HCT116 (cell line): ENCODE results near the gene CD84. TPM values are rescaled to one million over a fixed set of nuclear protein-coding genes. Genes with fewer than 3 reads are reported as not detected.
"Not testable (repeated sequence)": the region's sequence is repeated elsewhere in the genome, so short reads cannot be mapped to it uniquely, and the experiment has no call there.

Experiments
- ATAC-seq: fragments of 200-7000 bp; cut with Tn5 transposase; 2 replicates; pipeline ENCODE4 v1.9.1; 2020; ENCODE audit warnings: mild to moderate bottlenecking, moderate library complexity
- BruUV-seq: library from RNA; stranded (reverse); fragments of 400-500 nt; replicated peaks from 2 replicates; lab custom pipeline; 2021; lab: Mats Ljungman, UMichigan
- CTCF ChIA-PET: fragments of 300-600 bp; sonication (Branson Sonifier 250); formaldehyde crosslinking; loops from one replicate; lab custom pipeline; 2021; ENCODE audit warnings: antibody characterized with exemption; lab: Charles Lee
- POLR2A ChIA-PET: fragments of 300-600, 350-600 bp; sonication (Branson Sonifier 250); formaldehyde crosslinking; loops from one replicate; lab custom pipeline; 2021; ENCODE audit warnings: antibody characterized with exemption; lab: Charles Lee
- RAD21 ChIA-PET, 2 experiments: fragments of 300-600 bp; sonication (Branson Sonifier 250); formaldehyde crosslinking; loops; one replicate each; lab custom pipeline; 2023; ENCODE audit warnings: low total read pairs in 2 of 2; ENCODE audit not compliant: uncharacterized antibody in 2 of 2, unreplicated experiment in 2 of 2, low non-redundant PET in 1 of 2; lab: Charles Lee
- DNase-seq: peaks from one replicate; pipeline ENCODE4 v3.0.0-alpha.2; 2010; ENCODE audit warnings: low read depth, low spot score
- H2AFZ ChIP-seq: fragments of 200-600 bp; shearing (Covaris generic), sonication (generic); 2 replicates; pipeline ENCODE4 v1.6.1; 2017; ENCODE audit warnings: low read depth, mixed run types, mixed read lengths, antibody characterized with exemption, low read length; ENCODE audit not compliant: poor library complexity, severe bottlenecking
- H3K27ac ChIP-seq: 2 replicates; pipeline ENCODE4 v1.5.1; 2012; ENCODE audit warnings: low read depth, low read length
- H3K27me3 ChIP-seq: fragments of 200-600 bp; sonication (generic); 2 replicates; pipeline ENCODE4 v1.6.1; 2016; ENCODE audit warnings: mixed run types, low read length, mixed read lengths; ENCODE audit not compliant: insufficient read depth
- H3K36me3 ChIP-seq, 2 experiments: fragments of 200-500 bp in 1 of 2; fragments of 200-600 bp in 1 of 2; sonication (Bioruptor generic) in 1 of 2; sonication (generic) in 1 of 2; 2 replicates each; pipeline versions ENCODE4 v1.5.1 to v1.6.1; 2014 to 2016; ENCODE audit warnings: low read length in 2 of 2, inconsistent platforms in 1 of 2, mixed read lengths in 1 of 2, mixed run types in 1 of 2; ENCODE audit not compliant: insufficient read depth in 2 of 2, control insufficient read depth in 1 of 2
- H3K4me1 ChIP-seq, 2 experiments: fragments of 200-600 bp in 1 of 2; sonication (generic) in 1 of 2; 2 replicates each; pipeline versions ENCODE4 v1.5.1 to v1.6.1; 2012 to 2017; ENCODE audit warnings: low read length in 2 of 2, inconsistent platforms in 1 of 2, mild to moderate bottlenecking in 1 of 2, mixed read lengths in 1 of 2, mixed run types in 1 of 2, moderate library complexity in 1 of 2; ENCODE audit not compliant: insufficient read depth in 2 of 2, control insufficient read depth in 1 of 2
- H3K4me2 ChIP-seq: fragments of 200-600 bp; sonication (generic); 2 replicates; pipeline ENCODE4 v1.6.1; 2017; ENCODE audit warnings: mixed run types, low read length, mixed read lengths
- H3K4me3 ChIP-seq, 2 experiments: fragments of 200-600 bp in 1 of 2; sonication (generic) in 1 of 2; replicated peaks in 1 of 2; 2 replicates each; pipeline ENCODE4 v1.5.1; 2011 to 2016; ENCODE audit warnings: low read length in 2 of 2, control low read depth in 1 of 2, low read depth in 1 of 2, mild to moderate bottlenecking in 1 of 2, mixed read lengths in 1 of 2, mixed run types in 1 of 2
- H3K79me2 ChIP-seq: fragments of 200-600 bp; sonication (generic); 2 replicates; pipeline ENCODE4 v1.6.1; 2017; ENCODE audit warnings: mild to moderate bottlenecking, mixed run types, low read length, moderate library complexity, mixed read lengths; ENCODE audit not compliant: insufficient read depth
- H3K9ac ChIP-seq: fragments of 200-600 bp; sonication (generic); 2 replicates; pipeline ENCODE4 v1.6.1; 2016; ENCODE audit warnings: low read length, mixed read lengths
- H3K9me2 ChIP-seq: fragments of 200-600 bp; sonication (generic), shearing (Covaris generic); 2 replicates; pipeline ENCODE4 v1.6.1; 2017; ENCODE audit warnings: mixed run types, mild to moderate bottlenecking, moderate library complexity; ENCODE audit not compliant: insufficient read depth
- H3K9me3 ChIP-seq, 2 experiments: fragments of 200-500 bp in 1 of 2; fragments of 200-600 bp in 1 of 2; sonication (Bioruptor generic) in 1 of 2; sonication (generic) in 1 of 2; 2 replicates each; pipeline ENCODE4 v1.6.1; 2014 to 2017; ENCODE audit warnings: low read length in 2 of 2, mixed read lengths in 2 of 2, inconsistent platforms in 1 of 2, low read depth in 1 of 2, mild to moderate bottlenecking in 1 of 2, mixed run types in 1 of 2, moderate library complexity in 1 of 2; ENCODE audit not compliant: control insufficient read depth in 1 of 2, insufficient read depth in 1 of 2
- H4K20me1 ChIP-seq: fragments of 200-600 bp; sonication (generic), shearing (Covaris generic); 2 replicates; pipeline ENCODE4 v1.6.1; 2017; ENCODE audit warnings: mixed run types, mild to moderate bottlenecking, moderate library complexity; ENCODE audit not compliant: insufficient read depth
- EZH2phosphoT487 ChIP-seq: fragments of 200-600 bp; IDR thresholded peaks from 2 replicates; pipeline ENCODE4 v1.6.1; 2018; ENCODE audit warnings: antibody characterized with exemption, borderline replicate concordance
- intact Hi-C: fragments of 100-400 bp; cut with micrococcal nuclease; formaldehyde crosslinking; loops from 2 replicates; pipeline ENCODE4 v1.10.0; 2022
- total RNA-seq: library from RNA; stranded (reverse); gene quantifications from one replicate; pipeline ENCODE4 v1.2.1, GENCODE V29; 2021; ENCODE audit not compliant: unreplicated experiment
- TF ChIP-seq, protein P1 (sequence below), 3 experiments: fragments of 200-600 bp in 1 of 3; sonication (generic) in 1 of 3; IDR thresholded peaks in 2 of 3; conservative IDR thresholded peaks in 1 of 3; 2 replicates each; pipeline ENCODE4 v1.5.1; 2012 to 2017; ENCODE audit warnings: low read depth in 2 of 3, low read length in 2 of 3, antibody characterized with exemption in 1 of 3, borderline replicate concordance in 1 of 3, control low read depth in 1 of 3, mild to moderate bottlenecking in 1 of 3, mixed read lengths in 1 of 3, mixed run types in 1 of 3, moderate library complexity in 1 of 3; ENCODE audit not compliant: insufficient read depth in 1 of 3

CD84 gene
- total RNA-seq, 1 experiment from 2014 or later = 0.02 TPM

DNA sequence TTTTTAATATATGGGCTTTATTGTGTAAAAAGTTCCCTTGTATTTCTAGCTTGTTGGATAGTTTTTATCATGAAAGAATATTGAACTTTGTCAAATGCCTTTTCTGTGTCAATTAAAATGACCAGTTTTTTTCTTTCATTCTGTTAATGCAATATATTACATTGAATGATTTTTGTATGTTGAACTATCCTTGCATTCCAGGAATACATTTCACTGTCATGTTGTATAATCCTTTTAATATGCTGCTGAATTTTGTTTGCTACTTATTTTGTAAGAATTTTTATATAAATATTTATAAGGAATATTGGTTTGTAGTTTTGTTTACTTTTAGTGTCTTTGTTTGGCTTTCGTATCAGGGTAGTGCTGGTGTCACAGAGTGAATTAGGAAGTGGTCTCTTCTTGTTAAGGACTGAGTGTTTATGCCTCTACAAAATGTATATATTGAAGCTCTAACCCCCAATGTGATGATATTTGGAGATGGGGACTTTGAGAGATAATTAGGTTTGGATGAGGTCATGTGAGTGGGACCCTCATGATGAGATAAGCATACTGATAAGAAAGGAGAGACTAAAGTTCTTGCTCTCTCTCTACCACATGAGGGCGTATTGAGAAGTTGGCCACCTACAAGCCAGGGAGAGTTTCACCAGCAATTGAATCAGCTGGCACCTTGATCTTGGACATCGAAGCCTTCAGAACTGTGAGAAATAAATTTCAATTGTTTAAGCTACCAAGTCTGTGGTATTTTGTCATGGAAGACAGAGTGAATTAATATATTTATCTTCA is 44.3 kb downstream of the CD84 start:
- DNase-seq = no peak
- no peaks in the 10 kb centered on the region for H4K20me1 ChIP-seq
- no peak overlapping the region for H3K4me2 ChIP-seq
- H3K9ac ChIP-seq = no peak overlapping the region
- H3K4me1 ChIP-seq = no peaks in the 10 kb centered on the region
- ChIA-PET POLR2A (no interaction called here), CTCF (no interaction called here), RAD21 (no interaction called here)
- no peak overlapping the region for H2AFZ ChIP-seq
- intact Hi-C loops = no loop called here
- BruUV-seq = no TSS peak
- H3K27ac ChIP-seq = no peak overlapping the region
- no peak overlapping the region for H3K4me3 ChIP-seq
- H3K27me3 ChIP-seq = no peaks in the 10 kb centered on the region
- no peaks in the 10 kb centered on the region for H3K9me3 ChIP-seq
- 0 out of 2 replicates have a peak, but pooled peaks have one; percentile 42 for ATAC-seq
- H3K36me3 ChIP-seq = no peaks in the 10 kb centered on the region
- H3K79me2 ChIP-seq = no peaks in the 10 kb centered on the region
- no peak for TF ChIP-seq EZH2phosphoT487
- TF ChIP-seq, protein P1, sequence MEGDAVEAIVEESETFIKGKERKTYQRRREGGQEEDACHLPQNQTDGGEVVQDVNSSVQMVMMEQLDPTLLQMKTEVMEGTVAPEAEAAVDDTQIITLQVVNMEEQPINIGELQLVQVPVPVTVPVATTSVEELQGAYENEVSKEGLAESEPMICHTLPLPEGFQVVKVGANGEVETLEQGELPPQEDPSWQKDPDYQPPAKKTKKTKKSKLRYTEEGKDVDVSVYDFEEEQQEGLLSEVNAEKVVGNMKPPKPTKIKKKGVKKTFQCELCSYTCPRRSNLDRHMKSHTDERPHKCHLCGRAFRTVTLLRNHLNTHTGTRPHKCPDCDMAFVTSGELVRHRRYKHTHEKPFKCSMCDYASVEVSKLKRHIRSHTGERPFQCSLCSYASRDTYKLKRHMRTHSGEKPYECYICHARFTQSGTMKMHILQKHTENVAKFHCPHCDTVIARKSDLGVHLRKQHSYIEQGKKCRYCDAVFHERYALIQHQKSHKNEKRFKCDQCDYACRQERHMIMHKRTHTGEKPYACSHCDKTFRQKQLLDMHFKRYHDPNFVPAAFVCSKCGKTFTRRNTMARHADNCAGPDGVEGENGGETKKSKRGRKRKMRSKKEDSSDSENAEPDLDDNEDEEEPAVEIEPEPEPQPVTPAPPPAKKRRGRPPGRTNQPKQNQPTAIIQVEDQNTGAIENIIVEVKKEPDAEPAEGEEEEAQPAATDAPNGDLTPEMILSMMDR (IDR thresholded peaks at IDR 0.05 in 2 of 3, conservative IDR thresholded peaks at IDR 0.05 in 1 of 3; ENCODE audit: borderline replicate concordance in 1 of 3, insufficient read depth in 1 of 3, low read depth in 2 of 3, low read length in 2 of 3) = peak in 2 of 3 experiments; percentile 26 to 30; a peak in 3 of 6 replicates
- H3K9me2 ChIP-seq = no peaks in the 10 kb centered on the region

DNA sequence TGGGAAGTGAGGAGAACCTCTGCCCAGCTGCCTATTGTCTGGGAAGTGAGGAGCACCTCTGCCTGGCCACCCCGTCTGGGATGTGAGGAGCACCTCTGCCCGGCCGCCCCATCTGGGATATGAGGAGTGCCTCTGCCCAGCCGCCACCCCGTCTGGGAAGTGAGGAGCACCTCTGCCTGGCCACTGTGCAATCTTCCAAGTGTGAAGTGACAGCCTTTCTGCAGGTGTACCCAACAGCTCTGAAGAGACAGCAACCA is 46.8 kb downstream of the CD84 start:
- BruUV-seq, H3K4me2 ChIP-seq, intact Hi-C loops, H3K9me3 ChIP-seq, H3K9me2 ChIP-seq, H3K36me3 ChIP-seq, H3K4me3 ChIP-seq, H3K27me3 ChIP-seq, H4K20me1 ChIP-seq, H3K79me2 ChIP-seq, H2AFZ ChIP-seq, ATAC-seq, RAD21 ChIA-PET, H3K4me1 ChIP-seq, CTCF ChIA-PET, H3K27ac ChIP-seq, POLR2A ChIA-PET, DNase-seq, H3K9ac ChIP-seq: not testable (repeated sequence)

DNA sequence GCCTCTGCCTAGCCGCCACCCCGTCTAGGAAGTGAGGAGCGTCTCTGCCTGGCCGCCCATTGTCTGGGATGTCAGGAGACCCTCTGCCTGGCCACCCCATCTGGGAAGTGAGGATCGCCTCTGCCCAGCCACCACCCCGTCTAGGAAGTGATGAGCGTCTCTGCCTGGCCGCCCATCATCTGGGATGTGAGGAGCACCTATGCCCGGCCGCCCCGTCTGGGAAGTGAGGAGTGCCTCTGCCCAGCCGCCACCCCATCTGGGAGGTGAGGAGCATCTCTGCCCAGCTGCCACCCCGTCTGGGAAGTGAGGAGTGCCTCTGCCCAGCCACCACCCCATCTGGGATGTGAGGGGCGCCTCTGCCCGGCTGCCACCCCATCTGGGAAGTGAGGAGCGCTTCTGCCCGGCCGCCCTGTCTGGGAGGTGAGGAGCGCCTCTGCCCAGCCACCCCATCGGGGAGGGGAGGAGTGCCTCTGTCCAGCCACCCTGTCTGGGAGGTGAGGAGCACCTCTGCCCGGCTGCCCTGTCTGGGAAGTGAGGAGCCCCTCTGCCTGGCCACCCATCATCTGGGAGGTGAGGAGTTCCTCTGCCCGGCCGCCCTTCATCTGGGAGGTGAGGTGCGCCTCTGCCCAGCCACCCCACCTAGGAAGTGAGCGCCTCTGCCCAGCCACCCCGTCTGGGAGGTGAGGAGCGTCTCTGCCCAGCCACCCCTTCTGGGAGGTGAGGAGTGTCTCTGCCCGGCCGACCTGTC is 47.3 kb downstream of the CD84 start:
- H3K36me3 ChIP-seq, H3K4me3 ChIP-seq, H3K9ac ChIP-seq, H3K79me2 ChIP-seq, H3K4me1 ChIP-seq, RAD21 ChIA-PET, BruUV-seq, ATAC-seq, H3K27me3 ChIP-seq, DNase-seq, H2AFZ ChIP-seq, CTCF ChIA-PET, intact Hi-C loops, H3K4me2 ChIP-seq, H4K20me1 ChIP-seq, POLR2A ChIA-PET, H3K27ac ChIP-seq, H3K9me3 ChIP-seq, H3K9me2 ChIP-seq: not testable (repeated sequence)
